H1 (cell line): ENCODE results near the gene VEPH1. TPM values are rescaled to one million over a fixed set of nuclear protein-coding genes. Genes with fewer than 3 reads are reported as not detected.

Source experiments
- CTCF ChIA-PET: fragments of 300-600 bp; sonication (Branson Sonifier 250); formaldehyde crosslinking; loops from one replicate; lab custom pipeline; 2021; ENCODE audit not compliant: partially characterized antibody; lab: Charles Lee
- POLR2A ChIA-PET: fragments of 300-600 bp; sonication (Branson Sonifier 250); formaldehyde crosslinking; loops from one replicate; lab custom pipeline; 2021; ENCODE audit warnings: inconsistent platforms; ENCODE audit not compliant: partially characterized antibody; lab: Charles Lee
- DNase-seq, 2 experiments: peaks; one replicate each; pipeline versions ENCODE4 v3.0.0 to v3.0.0-alpha.2; 2010 to 2022; ENCODE audit warnings: low spot score in 2 of 2, low read depth in 1 of 2, mixed read lengths in 1 of 2
- FAIRE-seq: peaks from 2 replicates; lab custom pipeline; 2011; peaks lifted over from hg19 to GRCh38; lab: Jason Lieb, UNC
- H2AFZ ChIP-seq: 2 replicates; pipeline ENCODE4 v1.8.1; 2012; ENCODE audit warnings: low read length, inconsistent platforms
- H2AK5ac ChIP-seq: 2 replicates; pipeline ENCODE4 v1.6.1; 2013; ENCODE audit warnings: low read depth, low read length
- H2BK120ac ChIP-seq: replicated peaks from 2 replicates; pipeline ENCODE3; 2013; ENCODE audit warnings: low read depth, low read length, inconsistent platforms
- H2BK12ac ChIP-seq: 2 replicates; pipeline ENCODE4 v1.6.1; 2013; ENCODE audit warnings: low read depth, low read length
- H2BK15ac ChIP-seq: 2 replicates; pipeline ENCODE4 v1.6.1; 2013; ENCODE audit warnings: low read length
- H2BK20ac ChIP-seq: 2 replicates; pipeline ENCODE4 v1.6.1; 2013; ENCODE audit warnings: low read length
- H2BK5ac ChIP-seq: 2 replicates; pipeline ENCODE4 v1.6.1; 2013; ENCODE audit warnings: low read depth, low read length
- H3K14ac ChIP-seq: 2 replicates; pipeline ENCODE4 v1.6.1; 2013; ENCODE audit warnings: inconsistent platforms; ENCODE audit not compliant: insufficient read length
- H3K18ac ChIP-seq: 2 replicates; pipeline ENCODE4 v1.6.1; 2013; ENCODE audit warnings: low read length; ENCODE audit errors: extremely low read depth
- H3K23ac ChIP-seq: 2 replicates; pipeline ENCODE4 v1.6.1; 2013; ENCODE audit warnings: inconsistent platforms; ENCODE audit not compliant: insufficient read length
- H3K23me2 ChIP-seq: 2 replicates; pipeline ENCODE4 v1.6.1; 2013; ENCODE audit warnings: low read depth, low read length
- H3K27ac ChIP-seq: 2 replicates; pipeline ENCODE4 v1.6.1; 2011; ENCODE audit warnings: low read depth, low read length, inconsistent platforms
- H3K27me3 ChIP-seq, 4 experiments: replicated peaks in 1 of 4; 1 replicate in 1 of 4; 2 replicates in 3 of 4; pipeline versions ENCODE4 v1.6.1 to v1.8.1; 2011 to 2013; ENCODE audit warnings: low read length in 3 of 4, mild to moderate bottlenecking in 3 of 4, inconsistent platforms in 2 of 4, mixed read lengths in 2 of 4, moderate library complexity in 1 of 4; ENCODE audit not compliant: control insufficient read depth in 3 of 4, insufficient read depth in 3 of 4; ENCODE audit errors: extremely low read depth in 1 of 4
- H3K36me3 ChIP-seq, 4 experiments: 2 replicates each; pipeline versions ENCODE4 v1.6.1 to v1.8.1; 2011 to 2013; ENCODE audit warnings: mild to moderate bottlenecking in 4 of 4, low read length in 3 of 4, moderate library complexity in 2 of 4, control low read depth in 1 of 4, inconsistent platforms in 1 of 4; ENCODE audit not compliant: insufficient read depth in 4 of 4, control insufficient read depth in 2 of 4
- H3K4ac ChIP-seq: replicated peaks from 2 replicates; pipeline ENCODE3; 2013; ENCODE audit warnings: low read length, low read depth, mixed read lengths, inconsistent platforms; ENCODE audit not compliant: insufficient read length
- H3K4me1 ChIP-seq, 4 experiments: replicated peaks in 1 of 4; 1 replicate in 1 of 4; 2 replicates in 3 of 4; pipeline versions ENCODE4 v1.6.1 to v1.8.1; 2011 to 2013; ENCODE audit warnings: low read length in 3 of 4, inconsistent platforms in 2 of 4, mixed read lengths in 1 of 4; ENCODE audit not compliant: insufficient read depth in 4 of 4, control insufficient read depth in 3 of 4
- H3K4me2 ChIP-seq, 2 experiments: 2 replicates each; pipeline versions ENCODE4 v1.6.1 to v1.8.1; 2011 to 2013; ENCODE audit warnings: low read depth in 2 of 2, low read length in 2 of 2, control low read depth in 1 of 2, inconsistent platforms in 1 of 2, mild to moderate bottlenecking in 1 of 2; ENCODE audit not compliant: insufficient read depth in 1 of 2
- H3K4me3 ChIP-seq, 4 experiments: fragments of 200-600, 300-600 bp in 1 of 4; sonication (generic), shearing (Covaris generic), sonication (Bioruptor Twin) in 1 of 4; 2 replicates each; pipeline versions ENCODE4 v1.5.1 to v1.8.1; 2011 to 2016; ENCODE audit warnings: low read length in 4 of 4, low read depth in 3 of 4, control low read depth in 2 of 4, inconsistent platforms in 2 of 4, mild to moderate bottlenecking in 2 of 4, mixed read lengths in 1 of 4, moderate library complexity in 1 of 4; ENCODE audit not compliant: insufficient read depth in 2 of 4; ENCODE audit errors: extremely low read depth in 1 of 4
- H3K56ac ChIP-seq: replicated peaks from 2 replicates; pipeline ENCODE3; 2013; ENCODE audit warnings: low read depth, mild to moderate bottlenecking, mixed read lengths, low read length, inconsistent platforms; ENCODE audit not compliant: insufficient read length
- H3K79me1 ChIP-seq: 2 replicates; pipeline ENCODE4 v1.6.1; 2013; ENCODE audit warnings: low read depth, low read length, control low read depth
- H3K79me2 ChIP-seq, 2 experiments: 2 replicates each; pipeline versions ENCODE4 v1.6.1 to v1.8.1; 2012 to 2013; ENCODE audit warnings: low read length in 2 of 2, mild to moderate bottlenecking in 2 of 2, inconsistent platforms in 1 of 2; ENCODE audit not compliant: insufficient read depth in 2 of 2, control insufficient read depth in 1 of 2
- H3K9ac ChIP-seq, 4 experiments: replicated peaks in 1 of 4; 1 replicate in 1 of 4; 2 replicates in 3 of 4; pipeline versions ENCODE4 v1.6.1 to v1.8.1; 2011 to 2013; ENCODE audit warnings: low read depth in 3 of 4, low read length in 3 of 4, control low read depth in 2 of 4, mild to moderate bottlenecking in 2 of 4, moderate library complexity in 2 of 4, inconsistent platforms in 1 of 4; ENCODE audit errors: extremely low read depth in 1 of 4
- H3K9me3 ChIP-seq, 2 experiments: 2 replicates each; pipeline versions ENCODE4 v1.6.1 to v1.8.1; 2012 to 2013; ENCODE audit warnings: mild to moderate bottlenecking in 2 of 2, moderate library complexity in 2 of 2, control low read depth in 1 of 2, inconsistent platforms in 1 of 2, low read depth in 1 of 2, low read length in 1 of 2, mixed read lengths in 1 of 2; ENCODE audit not compliant: insufficient read depth in 2 of 2
- H4K20me1 ChIP-seq, 2 experiments: replicated peaks in 1 of 2; 2 replicates each; pipeline versions ENCODE3 to v1.8.1; 2011 to 2013; ENCODE audit warnings: inconsistent platforms in 2 of 2, low read length in 2 of 2, mild to moderate bottlenecking in 1 of 2; ENCODE audit not compliant: insufficient read depth in 2 of 2, control insufficient read depth in 1 of 2
- H4K5ac ChIP-seq: 2 replicates; pipeline ENCODE4 v1.6.1; 2013; ENCODE audit warnings: low read length, low read depth, mixed read lengths, inconsistent platforms; ENCODE audit not compliant: insufficient read length
- H4K8ac ChIP-seq: 2 replicates; pipeline ENCODE4 v1.8.0; 2013; ENCODE audit warnings: mild to moderate bottlenecking, moderate library complexity, low read length, inconsistent platforms; ENCODE audit not compliant: insufficient read depth; ENCODE audit errors: extremely low read depth
- H4K91ac ChIP-seq: replicated peaks from 2 replicates; pipeline ENCODE3; 2013; ENCODE audit warnings: low read length, mixed read lengths, inconsistent platforms; ENCODE audit not compliant: insufficient read length
- PHF8 ChIP-seq: fragments of 200-600 bp; sonication (generic); conservative IDR thresholded peaks from 2 replicates; pipeline ENCODE4 v1.7.1; 2012; ENCODE audit warnings: low read depth, mild to moderate bottlenecking, inconsistent platforms, low read length, moderate library complexity
- POLR2AphosphoS5 ChIP-seq: IDR thresholded peaks from 2 replicates; pipeline ENCODE4 v1.6.1; 2011; ENCODE audit warnings: low read depth, low read length
- RAD21 ChIP-seq, 2 experiments: IDR thresholded peaks in 1 of 2; conservative IDR thresholded peaks in 1 of 2; 2 replicates each; pipeline ENCODE4 v1.6.1; 2011; ENCODE audit warnings: low read depth in 2 of 2, low read length in 2 of 2, improper control_type of control experiment in 1 of 2, inconsistent platforms in 1 of 2, mild to moderate bottlenecking in 1 of 2, moderate library complexity in 1 of 2
- WGBS, 2 experiments: shearing (Covaris generic) in 1 of 2; methylation state at CpG; one replicate each; pipeline versions ENCODE4 v1.1.6 to v1.1.7; 2013 to 2015; ENCODE audit warnings: low lambda C conversion rate in 2 of 2, mixed read lengths in 2 of 2, inconsistent platforms in 1 of 2, low coverage in 1 of 2, missing lambda C conversion rate in 1 of 2; ENCODE audit not compliant: insufficient replicate concordance in 2 of 2, insufficient coverage in 1 of 2, insufficient read length in 1 of 2; ENCODE audit errors: extremely low coverage in 1 of 2, missing lambda C conversion rate in 1 of 2; 5-methylcytosine and 5-hydroxymethylcytosine counted together
- polyA plus RNA-seq, 7 experiments: library from polyadenylated mRNA; depleted of rRNA in 3 of 7; stranded (reverse) in 5 of 7; unstranded in 2 of 7; fragments of >200 nt in 5 of 7; fragments of 200-250 nt in 2 of 7; gene quantifications; 1 replicate in 5 of 7; 2 replicates in 1 of 7; 4 replicates in 1 of 7; pipeline versions ENCODE4 v1.2.1 to v1.2.3, GENCODE V29; 2011 to 2013; ENCODE audit warnings: missing spikeins in 2 of 7, mixed read lengths in 2 of 7
- total RNA-seq: library from RNA; stranded (reverse); fragmentation: NEBNext Ultra II Directional; extraction: Animal tissue kit (Norgen Biotek cat#: 25700); gene quantifications from 2 replicates; pipeline ENCODE4 v1.2.1, GENCODE V29; 2021

Gene VEPH1
- total and polyA plus RNA-seq, 2 of the 8 experiments (the other 6 are each of a cell fraction or from before 2014, with no cell fraction given), result 12.0 to 18.3 TPM

- TF ChIP-seq POLR2AphosphoS5 (no peak), RAD21 (IDR thresholded peaks at IDR 0.05 in 1 of 2, conservative IDR thresholded peaks at IDR 0.05 in 1 of 2; ENCODE audit: low read depth in 2 of 2, low read length in 2 of 2) (no peak), PHF8 (no peak)
- no peaks in the 10 kb centered on the region for H4K20me1 ChIP-seq
- no peak overlapping the region for H3K56ac ChIP-seq
- H3K9me3 ChIP-seq, result no peaks in the 10 kb centered on the region
- no peak overlapping the region for H4K5ac ChIP-seq
- no peak overlapping the region for H2AFZ ChIP-seq
- no peaks in the 10 kb centered on the region for H3K27me3 ChIP-seq
- H3K23me2 ChIP-seq, result no peaks in the 10 kb centered on the region
- 91% methylated on average over 3 of the region's 3 CpGs; no CpG with 5 or more reads in 1 of the 2 experiments for WGBS, 2 experiments
- H2BK20ac ChIP-seq, result no peak overlapping the region
- ChIA-PET CTCF (interaction anchor here (0.9 kb wide), 1 partner anchor 18 kb away, joined by 3 read pairs; no protein-coding TSS in a partner anchor), POLR2A (interaction anchor here (1.1 kb wide), 1 partner anchor 262 kb away, joined by 3 read pairs; no protein-coding TSS in a partner anchor)
- H3K9ac ChIP-seq, result no peak overlapping the region
- no peak overlapping the region for H3K23ac ChIP-seq
- H2BK120ac ChIP-seq, result no peak overlapping the region
- H2BK5ac ChIP-seq, result no peak overlapping the region
- H2AK5ac ChIP-seq, result no peak overlapping the region
- H3K79me1 ChIP-seq, result no peaks in the 10 kb centered on the region
- H3K4me1 ChIP-seq, result no peaks in the 10 kb centered on the region
- no peak overlapping the region for H3K4me3 ChIP-seq
- no peak overlapping the region for H3K14ac ChIP-seq
- no peak overlapping the region for H4K8ac ChIP-seq
- no peaks in the 10 kb centered on the region for H3K79me2 ChIP-seq
- no peak overlapping the region for H3K4ac ChIP-seq
- H3K4me2 ChIP-seq, result no peak overlapping the region
- no peak overlapping the region for H4K91ac ChIP-seq
- H2BK15ac ChIP-seq, result no peak overlapping the region
- H3K18ac ChIP-seq, result no peak overlapping the region
- no peak overlapping the region for H3K27ac ChIP-seq
- DNase-seq (no peak), FAIRE-seq (no peak)
- H2BK12ac ChIP-seq, result no peak overlapping the region
- no peaks in the 10 kb centered on the region for H3K36me3 ChIP-seq
These were observed 82.5 kb downstream of the VEPH1 start for GRCh38 chr3:157420606-157421130.
